GM18511 (cell line): Measurements from ENCODE around the gene MYO7B.
A peak's percentile ranks its signal among the peaks of the same experiment; 100 is the strongest.

Source experiments
- ATAC-seq: cut with Tn5 transposase; IDR thresholded peaks from one replicate; pipeline ENCODE4 v1.9.1; 2021; ENCODE audit warnings: mild to moderate bottlenecking, moderate library complexity; ENCODE audit not compliant: unreplicated experiment

MYO7B gene

DNA sequence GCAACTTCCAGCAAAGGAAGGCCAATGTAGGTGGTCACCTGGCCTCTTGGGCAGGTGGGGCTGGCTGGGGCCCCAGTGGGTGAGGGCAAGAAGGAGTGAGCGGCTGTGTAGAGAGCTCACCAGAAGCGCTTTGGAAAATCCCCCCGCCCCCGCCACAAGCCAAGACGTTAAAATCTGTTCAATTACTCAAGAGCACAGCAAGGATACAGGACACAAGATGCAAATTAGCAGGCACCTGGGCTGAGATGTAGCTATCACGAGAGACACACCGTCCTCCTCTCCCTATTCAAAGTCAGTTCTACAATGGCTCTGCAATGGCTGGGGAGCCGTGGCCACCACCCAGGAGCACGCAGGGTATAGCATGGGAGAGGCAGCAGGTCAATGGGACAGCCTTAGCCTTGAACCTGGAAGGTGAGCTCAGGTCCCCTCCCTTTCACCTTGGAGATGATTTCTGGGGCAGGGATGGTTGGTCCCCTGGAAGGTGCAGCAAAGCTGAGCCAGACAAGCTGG is 72.0 kb downstream of the MYO7B start:
- ATAC-seq: no peak

- ATAC-seq: no peak
Observed at GRCh38 chr2:127608061-127609030, 72.9 kb downstream of the MYO7B start.

DNA sequence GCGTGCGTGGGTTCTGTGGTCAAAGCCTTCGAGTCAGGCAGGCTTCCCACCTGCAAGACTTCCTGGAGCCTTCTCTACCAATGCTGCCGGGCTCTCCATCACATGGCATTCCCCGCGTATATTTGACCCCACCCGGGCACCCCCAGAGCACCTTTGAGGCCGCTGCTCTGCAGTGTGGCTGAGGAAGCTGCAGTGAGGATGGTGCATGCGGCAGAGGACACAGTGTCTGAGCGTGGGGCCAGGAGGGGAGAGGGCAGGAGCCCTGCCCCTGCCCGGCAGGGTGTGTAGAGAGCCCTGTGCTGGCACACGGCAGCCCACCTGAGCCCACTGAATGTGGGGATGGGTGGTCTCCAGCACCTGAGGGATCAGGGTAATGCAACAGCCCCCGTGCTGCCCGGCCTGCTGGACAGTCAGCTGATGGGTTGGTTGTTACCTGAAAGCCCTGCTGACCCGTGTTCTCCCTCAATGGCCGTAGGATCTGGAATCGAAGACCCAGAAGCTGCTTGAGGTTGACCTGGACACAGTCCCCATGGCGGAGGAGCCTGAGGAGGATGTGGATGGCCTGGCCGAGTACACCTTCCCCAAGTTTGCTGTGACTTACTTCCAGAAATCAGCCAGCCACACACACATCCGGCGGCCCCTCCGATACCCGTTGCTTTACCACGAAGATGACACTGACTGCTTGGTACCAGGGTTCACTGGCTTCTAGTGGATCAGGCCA is 73.7 kb downstream of the MYO7B start:
- no peak for ATAC-seq

GRCh38 chr2:127609818-127610217 is 74.3 kb downstream of the MYO7B start:
- ATAC-seq: no peak

GRCh38 chr2:127610561-127610960 is 75.1 kb downstream of the MYO7B start:
- no peak for ATAC-seq

DNA sequence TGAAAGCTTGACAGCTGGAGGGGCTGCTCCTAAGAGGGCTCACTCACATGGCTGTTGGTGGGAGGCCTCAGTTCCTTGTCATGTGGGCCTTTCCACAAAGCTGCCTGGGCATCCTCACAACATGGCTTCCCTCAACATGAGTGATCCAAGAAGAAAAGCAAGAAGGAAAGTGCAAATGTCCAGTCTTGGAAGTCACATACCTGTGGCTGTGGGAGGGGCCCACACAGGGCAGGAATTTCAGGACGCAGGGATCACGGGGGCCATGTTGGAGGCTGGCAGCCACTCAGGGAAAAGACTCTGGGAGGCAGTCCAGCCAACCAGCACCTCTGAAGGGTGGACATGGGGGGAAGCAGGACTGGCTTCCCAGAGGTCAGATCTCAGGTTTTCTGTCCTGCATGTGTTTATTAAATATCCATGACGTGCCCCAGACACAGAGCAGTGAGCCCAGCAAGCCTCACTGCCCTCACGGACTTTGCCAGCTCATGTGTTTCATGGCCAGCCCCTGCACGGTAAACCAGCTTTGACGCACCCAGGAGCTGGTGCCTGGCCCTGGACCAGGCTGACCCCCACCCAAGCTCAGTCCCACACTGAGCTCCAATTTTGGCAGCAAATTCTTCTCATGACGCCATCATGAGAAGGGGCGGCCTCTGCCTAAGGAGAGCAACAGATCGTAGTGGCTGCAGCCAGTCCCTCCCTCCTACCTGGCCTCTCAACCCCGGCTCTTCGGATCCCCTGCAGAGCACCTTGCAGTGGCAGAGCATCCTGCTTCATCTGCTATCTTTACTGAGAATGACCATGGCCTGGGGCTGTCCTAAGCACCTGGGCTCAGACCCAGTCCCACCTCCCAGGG is 75.8 kb downstream of the MYO7B start:
- no peak for ATAC-seq

GRCh38 chr2:127612111-127612822 is 76.8 kb downstream of the MYO7B start:
- ATAC-seq: no peak

DNA sequence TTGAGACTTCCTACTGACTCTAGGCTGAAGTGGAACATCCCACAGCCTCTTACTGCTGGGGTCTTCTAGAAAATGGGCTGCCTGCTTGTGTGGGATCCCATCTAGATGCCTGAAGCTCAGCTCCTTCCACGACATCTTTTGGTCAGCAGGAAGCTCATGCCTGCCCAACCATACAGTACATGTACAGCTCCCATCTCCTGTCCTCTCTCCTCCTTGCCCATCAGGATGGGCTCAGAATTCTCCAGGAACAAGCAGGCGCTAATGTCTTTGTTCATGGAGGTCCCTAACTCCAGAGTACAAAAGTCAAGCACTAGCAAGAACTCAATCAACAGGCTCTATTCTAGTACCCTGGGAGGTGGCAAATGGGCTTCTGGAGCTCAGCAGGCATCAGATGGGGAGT is 78.8 kb downstream of the MYO7B start:
- ATAC-seq: no peak

DNA sequence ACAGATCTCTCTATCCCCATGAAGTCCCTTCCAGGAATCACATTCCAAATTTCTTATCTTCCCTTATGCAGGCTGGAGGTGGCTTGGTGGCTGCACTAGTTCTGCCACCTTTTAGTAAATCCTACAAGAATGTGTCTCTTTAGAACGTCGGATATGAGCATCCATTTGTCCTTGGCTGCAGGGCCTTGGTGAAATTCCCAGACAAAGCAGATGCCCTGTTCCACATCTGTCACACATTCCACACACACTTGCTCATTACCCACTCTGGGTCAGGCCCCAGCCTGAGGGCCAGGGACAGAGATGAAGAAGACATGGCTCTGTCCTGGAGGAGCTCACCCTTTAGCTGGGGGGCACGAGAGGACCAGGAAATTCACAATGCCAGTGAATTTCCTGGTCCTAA is 79.2 kb downstream of the MYO7B start:
- ATAC-seq: no peak

GRCh38 chr2:127615511-127616166 is 80.2 kb downstream of the MYO7B start:
- no peak for ATAC-seq

GRCh38 chr2:127618551-127619202 is 83.2 kb downstream of the MYO7B start:
- ATAC-seq: no peak

GRCh38 chr2:127619203-127619590 is 83.7 kb downstream of the MYO7B start:
- ATAC-seq: no peak

DNA sequence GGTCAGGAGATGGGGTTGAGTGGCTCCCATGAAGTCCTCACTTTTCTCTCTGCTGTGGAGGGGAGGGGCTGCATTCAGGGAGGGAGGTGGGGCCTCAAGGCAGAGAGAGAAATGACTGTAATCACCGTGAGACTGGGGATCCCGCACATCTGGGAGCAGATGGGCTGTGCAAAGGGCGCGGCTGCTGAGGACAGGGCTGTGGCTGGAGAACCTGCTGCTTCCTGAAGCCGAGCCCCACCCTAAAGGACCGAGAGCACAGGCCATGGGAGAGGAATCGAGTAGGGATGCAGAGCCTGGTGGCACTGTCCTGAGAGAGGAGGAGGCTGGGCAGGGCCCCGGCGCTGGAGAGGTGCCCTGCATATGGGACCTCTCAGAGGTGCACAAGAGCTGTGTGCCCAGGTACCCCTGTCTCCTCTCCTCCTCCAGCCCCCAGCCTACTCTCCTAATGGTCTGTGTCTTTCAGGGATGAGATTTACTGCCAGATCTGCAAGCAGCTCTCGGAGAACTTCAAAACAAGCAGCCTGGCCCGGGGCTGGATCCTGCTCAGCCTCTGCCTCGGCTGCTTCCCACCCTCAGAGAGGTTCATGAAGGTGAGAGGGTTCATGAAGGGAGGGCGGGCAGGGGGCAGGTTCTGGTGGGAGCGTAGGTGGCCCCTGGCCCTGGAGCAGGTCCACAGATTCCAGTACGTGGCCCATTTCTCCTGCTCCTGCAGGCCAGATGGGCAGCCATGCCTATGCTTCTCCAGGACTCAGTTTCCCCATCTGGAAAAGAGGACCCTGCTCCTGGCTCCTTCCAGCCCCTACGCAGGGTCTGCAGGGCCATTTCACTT is 84.6 kb downstream of the MYO7B start:
- peak; percentile 51 for ATAC-seq

- no peak for ATAC-seq
Observed at GRCh38 chr2:127620866-127621265, 85.4 kb downstream of the MYO7B start.

DNA sequence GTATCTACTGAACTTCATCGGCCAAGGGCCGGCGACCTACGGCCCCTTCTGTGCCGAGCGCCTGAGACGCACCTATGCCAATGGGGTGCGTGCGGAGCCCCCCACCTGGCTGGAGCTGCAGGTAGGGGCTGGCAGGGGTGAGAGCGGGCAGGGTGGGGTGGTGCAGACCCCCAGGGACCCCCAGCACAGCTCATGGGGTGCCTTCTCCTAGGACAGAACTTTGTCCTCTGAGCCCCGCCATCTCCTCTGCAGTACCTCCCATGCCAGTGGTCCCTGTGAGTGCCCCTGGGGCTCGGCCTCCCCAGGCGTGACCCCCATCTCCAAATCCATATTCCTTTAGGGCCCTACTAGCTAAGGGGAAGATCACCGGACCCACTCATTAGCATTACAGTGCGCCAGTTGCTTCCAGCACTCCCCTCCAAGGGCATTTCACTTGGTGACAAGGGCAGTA is 86.5 kb downstream of the MYO7B start:
- ATAC-seq: no peak

GRCh38 chr2:127622561-127623387 is 87.3 kb downstream of the MYO7B start:
- ATAC-seq: no peak
